Epithelial cell of proximal tubule (primary cell): Measurements from ENCODE around the gene GIPC1. TPM values are rescaled to one million over a fixed set of nuclear protein-coding genes. Genes with fewer than 3 reads are reported as not detected.

Experiments
- DNase-seq: peaks from one replicate; pipeline ENCODE4 v3.0.0-alpha.2; 2011; ENCODE audit warnings: low read depth
- H3K4me3 ChIP-seq: 2 replicates; pipeline ENCODE4 v1.5.1; 2011; ENCODE audit warnings: low read depth, mild to moderate bottlenecking, low read length
- CTCF ChIP-seq: conservative IDR thresholded peaks from 2 replicates; pipeline ENCODE4 v1.5.1; 2012; ENCODE audit warnings: low read depth, mild to moderate bottlenecking, low read length
- total RNA-seq: library from RNA; depleted of rRNA; stranded (reverse); fragments of >200 nt; gene quantifications from 2 replicates; pipeline ENCODE4 v1.2.3, GENCODE V29; 2015

Gene GIPC1
- total RNA-seq, 1 donor from 2014 or later = 218 TPM

- TF ChIP-seq CTCF = no peak
- H3K4me3 ChIP-seq = no peak overlapping the region
- DNase-seq = no peak
Observed at GRCh38 chr19:14442891-14443631, 52.9 kb downstream of the GIPC1 start.

- no peak for DNase-seq
- no peak overlapping the region for H3K4me3 ChIP-seq
- no peak for TF ChIP-seq CTCF
Observed at GRCh38 chr19:14441041-14441938, 54.6 kb downstream of the GIPC1 start.

- H3K4me3 ChIP-seq = no peak overlapping the region
- DNase-seq = no peak
- TF ChIP-seq CTCF = no peak
Observed at GRCh38 chr19:14440049-14440448, 55.9 kb downstream of the GIPC1 start.

- no peak overlapping the region for H3K4me3 ChIP-seq
- TF ChIP-seq CTCF = no peak
- DNase-seq = no peak
Observed at GRCh38 chr19:14439014-14439413, 56.9 kb downstream of the GIPC1 start.

GRCh38 chr19:14437578-14438140 lies 58.3 kb downstream of the GIPC1 start:
- no peak for TF ChIP-seq CTCF
- H3K4me3 ChIP-seq = no peak overlapping the region
- no peak for DNase-seq

GRCh38 chr19:14435320-14436050 lies 60.4 kb downstream of the GIPC1 start:
- H3K4me3 ChIP-seq = no peak overlapping the region
- TF ChIP-seq CTCF = no peak
- DNase-seq = no peak
